Naive thymus-derived CD4-positive, alpha-beta T cell (primary cell): Measurements from ENCODE around the gene IFT52. TPM values are rescaled to one million over a fixed set of nuclear protein-coding genes. Genes with fewer than 3 reads are reported as not detected.

ENCODE experiments used
- ATAC-seq: fragments of 150-1000 bp; cut with Tn5 transposase; 2 replicates; pipeline ENCODE4 v1.10.0; 2021; ENCODE audit warnings: mild to moderate bottlenecking, moderate library complexity
- CTCF ChIA-PET: fragments of 350-600 bp; sonication (Branson Sonifier 250); formaldehyde crosslinking; loops from one replicate; lab custom pipeline; 2021; ENCODE audit warnings: antibody characterized with exemption; lab: Charles Lee
- POLR2A ChIA-PET: fragments of 350-600 bp; sonication (Branson Sonifier 250); formaldehyde crosslinking; loops from one replicate; lab custom pipeline; 2021; ENCODE audit warnings: antibody characterized with exemption, inconsistent platforms; lab: Charles Lee
- DNase-seq, 9 donors: peaks; one replicate each; pipeline versions ENCODE4 v3.0.0 to v3.0.0-alpha.2; 2020 to 2022; ENCODE audit warnings: mixed read lengths in 1 of 9
- H3K27ac ChIP-seq: one replicate; pipeline ENCODE4 v1.7.0; 2013; ENCODE audit warnings: mild to moderate bottlenecking, low read depth, low read length, moderate library complexity
- H3K27me3 ChIP-seq, 2 donors: one replicate each; pipeline ENCODE4 v1.7.0; 2013; ENCODE audit warnings: low read length in 2 of 2, mild to moderate bottlenecking in 2 of 2, moderate library complexity in 2 of 2; ENCODE audit not compliant: control insufficient read depth in 2 of 2, insufficient read depth in 2 of 2
- H3K36me3 ChIP-seq, 3 experiments: 1 replicate in 2 of 3; 2 replicates in 1 of 3; pipeline ENCODE4 v1.7.0; 2013; ENCODE audit warnings: low read length in 3 of 3, mild to moderate bottlenecking in 3 of 3, moderate library complexity in 1 of 3; ENCODE audit not compliant: insufficient read depth in 3 of 3, control insufficient read depth in 2 of 3
- H3K4me1 ChIP-seq, 2 donors: one replicate each; pipeline ENCODE4 v1.7.0; 2013; ENCODE audit warnings: low read length in 2 of 2, mild to moderate bottlenecking in 2 of 2, moderate library complexity in 1 of 2; ENCODE audit not compliant: control insufficient read depth in 2 of 2, insufficient read depth in 2 of 2
- H3K4me3 ChIP-seq: 2 replicates; pipeline ENCODE4 v1.7.0; 2013; ENCODE audit warnings: mild to moderate bottlenecking, low read length
- H3K9me3 ChIP-seq, 3 experiments: 1 replicate in 2 of 3; 2 replicates in 1 of 3; pipeline ENCODE4 v1.7.0; 2013; ENCODE audit warnings: low read length in 3 of 3; ENCODE audit not compliant: control insufficient read depth in 2 of 3
- H3K27ac Mint-ChIP-seq, 9 donors: one replicate each; pipeline ENCODE4 v1.8.0; 2020 to 2022; ENCODE audit warnings: mixed read lengths in 9 of 9, mild to moderate bottlenecking in 8 of 9, moderate library complexity in 5 of 9, inconsistent platforms in 2 of 9
- H3K27me3 Mint-ChIP-seq, 5 donors: one replicate each; pipeline ENCODE4 v1.8.0; 2021 to 2022; ENCODE audit warnings: mixed read lengths in 5 of 5, mild to moderate bottlenecking in 1 of 5
- H3K36me3 Mint-ChIP-seq, 5 donors: one replicate each; pipeline ENCODE4 v1.8.0; 2020 to 2022; ENCODE audit warnings: mixed read lengths in 5 of 5, mild to moderate bottlenecking in 3 of 5, inconsistent platforms in 1 of 5
- H3K4me1 Mint-ChIP-seq, 7 donors: one replicate each; pipeline ENCODE4 v1.8.0; 2020 to 2022; ENCODE audit warnings: mixed read lengths in 7 of 7, mild to moderate bottlenecking in 3 of 7, inconsistent platforms in 1 of 7
- H3K4me3 Mint-ChIP-seq, 10 donors: one replicate each; pipeline ENCODE4 v1.8.0; 2020 to 2022; ENCODE audit warnings: mild to moderate bottlenecking in 10 of 10, mixed read lengths in 10 of 10, moderate library complexity in 6 of 10, inconsistent platforms in 2 of 10
- H3K9me3 Mint-ChIP-seq, 11 donors: one replicate each; pipeline ENCODE4 v1.8.0; 2020 to 2022; ENCODE audit warnings: mixed read lengths in 11 of 11, mild to moderate bottlenecking in 4 of 11, inconsistent platforms in 1 of 11, moderate library complexity in 1 of 11
- intact Hi-C, 2 donors: fragments of 100-400 bp; cut with micrococcal nuclease; formaldehyde crosslinking; loops; one replicate each; pipeline ENCODE4 v1.15.1; 2023
- polyA plus RNA-seq, 2 donors: library from polyadenylated mRNA; unstranded; fragments of 300-500 nt; fragmentation: Illumina TruSeq; gene quantifications; one replicate each; pipeline ENCODE4 v1.2.3, GENCODE V29; 2021
- total RNA-seq, 6 experiments: library from RNA in 5 of 6; stranded (reverse) in 5 of 6; gene quantifications; 1 replicate in 5 of 6; 2 replicates in 1 of 6; pipeline ENCODE4 v1.2.3 and lab custom pipeline; 2021 to 2026

Gene IFT52
- total and polyA plus RNA-seq, 7 experiments from 2014 or later, result 14.8 to 34.9 (median 17.9) TPM

GRCh38 chr20:43572891-43573290, 17.8 kb upstream of the IFT52 start:
- Histone ChIP-seq H3K36me3 (no peaks in the 10 kb centered on the region), H3K4me3 (no peak overlapping the region), H3K27me3 (no peaks in the 10 kb centered on the region), H3K9me3 (no peaks in the 10 kb centered on the region), H3K4me1 (no peaks in the 10 kb centered on the region), H3K27ac (no peak overlapping the region)
- H3K27ac Mint-ChIP-seq, result no peak overlapping the region
- intact Hi-C loops, result no loop called here
- ATAC-seq (no peak), DNase-seq (no peak)
- CTCF ChIA-PET, result no interaction called here
- no peaks in the 10 kb centered on the region for H3K36me3 Mint-ChIP-seq
- H3K4me1 Mint-ChIP-seq, result no peaks in the 10 kb centered on the region
- no peak overlapping the region for H3K4me3 Mint-ChIP-seq
- no peaks in the 10 kb centered on the region for H3K27me3 Mint-ChIP-seq
- peaks cover 0 to 1% (median 0%) of the 10 kb centered on the region in 11 donors for H3K9me3 Mint-ChIP-seq
- POLR2A ChIA-PET, result no interaction called here

GRCh38 chr20:43576108-43576507, 14.6 kb upstream of the IFT52 start:
- Mint-ChIP-seq H3K27ac (no peak overlapping the region), H3K4me1 (no peaks in the 10 kb centered on the region), H3K4me3 (no peak overlapping the region), H3K9me3 (no peaks in the 10 kb centered on the region), H3K36me3 (no peaks in the 10 kb centered on the region), H3K27me3 (peaks cover 0 to 4% (median 0%) of the 10 kb centered on the region in 5 donors)
- ChIA-PET POLR2A (no interaction called here), CTCF (no interaction called here)
- Histone ChIP-seq H3K4me3 (no peak overlapping the region), H3K27me3 (no peaks in the 10 kb centered on the region), H3K9me3 (no peaks in the 10 kb centered on the region), H3K4me1 (no peaks in the 10 kb centered on the region), H3K27ac (no peak overlapping the region), H3K36me3 (no peaks in the 10 kb centered on the region)
- ATAC-seq (no peak), DNase-seq (no peak)
- intact Hi-C loops, result no loop called here

- H3K27me3 Mint-ChIP-seq, result peaks cover 0 to 12% (median 0%) of the 10 kb centered on the region in 5 donors
- H3K4me1 ChIP-seq, result no peaks in the 10 kb centered on the region
- peaks cover 0 to 1% (median 0%) of the 10 kb centered on the region in 7 donors for H3K4me1 Mint-ChIP-seq
- ChIA-PET CTCF (no interaction called here), POLR2A (no interaction called here)
- no peaks in the 10 kb centered on the region for H3K27me3 ChIP-seq
- H3K9me3 ChIP-seq, result no peaks in the 10 kb centered on the region
- ATAC-seq, result no peak
- H3K36me3 Mint-ChIP-seq, result no peaks in the 10 kb centered on the region
- intact Hi-C loops, result no loop called here
- no peak overlapping the region for H3K27ac Mint-ChIP-seq
- H3K9me3 Mint-ChIP-seq, result no peaks in the 10 kb centered on the region
- no peak for DNase-seq
- H3K27ac ChIP-seq, result no peak overlapping the region
- H3K4me3 ChIP-seq, result no peak overlapping the region
- no peak overlapping the region for H3K4me3 Mint-ChIP-seq
- H3K36me3 ChIP-seq, result no peaks in the 10 kb centered on the region
These were observed 10.6 kb upstream of the IFT52 start for GRCh38 chr20:43579861-43580793.

DNA sequence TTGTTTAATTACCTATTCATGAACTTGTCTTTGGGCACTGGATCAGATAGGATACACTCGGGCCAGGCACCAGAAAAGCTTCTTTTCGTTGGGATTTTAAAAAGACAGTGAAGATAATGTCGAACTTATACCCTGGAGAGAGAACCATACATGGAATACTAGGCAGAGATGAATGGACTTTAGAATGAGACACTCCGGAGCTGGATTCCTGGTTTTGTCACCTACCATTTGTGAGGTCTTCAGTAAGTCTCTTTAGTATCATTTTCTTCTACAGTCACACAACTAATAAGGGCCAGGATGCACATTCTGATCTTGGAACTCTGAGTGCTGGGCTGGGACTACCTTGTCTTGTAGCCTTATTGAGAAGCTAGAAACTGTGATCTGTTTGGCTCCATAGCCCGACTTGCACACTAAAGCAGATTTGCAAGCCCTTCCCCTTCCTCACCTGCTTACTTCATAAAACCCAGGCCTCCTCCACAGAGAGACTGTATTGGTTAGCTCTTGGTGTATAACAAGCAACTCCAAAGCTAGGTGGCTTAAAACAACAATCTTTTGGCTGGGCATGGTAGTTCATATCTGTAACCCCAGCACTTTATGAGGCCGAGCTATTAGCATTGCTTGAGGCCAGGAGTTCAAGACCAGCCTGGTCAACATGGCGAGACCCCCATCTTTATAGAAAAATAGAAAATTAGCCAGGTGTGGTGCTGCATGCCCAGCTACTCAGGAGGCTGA, 7.4 kb upstream of the IFT52 start:
- Mint-ChIP-seq H3K4me3 (no peak overlapping the region), H3K27me3 (peaks cover 0 to 12% (median 0%) of the 10 kb centered on the region in 5 donors), H3K27ac (peak overlapping the region in 1 of 9 donors; percentile 10), H3K4me1 (peaks cover 0 to 1% (median 0%) of the 10 kb centered on the region in 7 donors), H3K36me3 (peaks cover 0 to 4% (median 0%) of the 10 kb centered on the region in 5 donors), H3K9me3 (no peaks in the 10 kb centered on the region)
- POLR2A ChIA-PET, result no interaction called here
- CTCF ChIA-PET, result no interaction called here
- Histone ChIP-seq H3K9me3 (no peaks in the 10 kb centered on the region), H3K4me1 (no peaks in the 10 kb centered on the region), H3K36me3 (no peaks in the 10 kb centered on the region), H3K27ac (no peak overlapping the region), H3K27me3 (no peaks in the 10 kb centered on the region), H3K4me3 (no peak overlapping the region)
- intact Hi-C loops, result no loop called here
- no peak for ATAC-seq
- DNase-seq, result no peak

DNA sequence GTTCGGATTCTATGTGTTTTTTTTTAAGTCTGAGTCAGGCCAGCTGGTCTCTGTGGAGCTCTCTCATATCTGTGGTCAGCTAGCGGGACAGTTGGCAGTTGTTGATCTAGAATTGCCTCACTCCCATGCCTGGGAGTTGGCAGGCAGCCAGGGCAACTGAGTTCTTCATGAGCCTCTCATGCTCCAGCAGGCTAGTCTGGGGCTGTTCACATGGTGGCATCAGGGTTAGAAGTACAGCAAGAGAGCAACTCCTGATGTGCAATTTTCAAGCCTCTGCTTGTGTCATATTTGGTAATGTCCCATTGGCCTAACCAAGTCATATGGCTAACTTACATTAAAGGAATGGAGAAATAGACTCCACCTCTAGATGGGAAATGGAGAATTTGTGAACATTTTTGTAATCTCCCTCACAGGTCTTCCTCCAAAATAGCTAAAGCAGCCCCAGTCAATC, 6.7 kb upstream of the IFT52 start:
- ATAC-seq (peak; percentile 36), DNase-seq (no peak)
- Histone ChIP-seq H3K9me3 (no peaks in the 10 kb centered on the region), H3K36me3 (no peaks in the 10 kb centered on the region), H3K27ac (no peak overlapping the region), H3K4me3 (no peak overlapping the region), H3K4me1 (no peaks in the 10 kb centered on the region), H3K27me3 (no peaks in the 10 kb centered on the region)
- H3K4me1 Mint-ChIP-seq, result peaks cover 0 to 1% (median 0%) of the 10 kb centered on the region in 7 donors
- POLR2A ChIA-PET, result interaction anchor here (1.6 kb wide), 1 partner anchor 12 kb away, joined by 3 read pairs; no protein-coding TSS in a partner anchor
- H3K27ac Mint-ChIP-seq, result no peak overlapping the region
- no peak overlapping the region for H3K4me3 Mint-ChIP-seq
- H3K9me3 Mint-ChIP-seq, result no peaks in the 10 kb centered on the region
- CTCF ChIA-PET, result no interaction called here
- peaks cover 0 to 4% (median 0%) of the 10 kb centered on the region in 5 donors for H3K36me3 Mint-ChIP-seq
- peaks cover 0 to 11% (median 0%) of the 10 kb centered on the region in 5 donors for H3K27me3 Mint-ChIP-seq
- intact Hi-C loops, result no loop called here

DNA sequence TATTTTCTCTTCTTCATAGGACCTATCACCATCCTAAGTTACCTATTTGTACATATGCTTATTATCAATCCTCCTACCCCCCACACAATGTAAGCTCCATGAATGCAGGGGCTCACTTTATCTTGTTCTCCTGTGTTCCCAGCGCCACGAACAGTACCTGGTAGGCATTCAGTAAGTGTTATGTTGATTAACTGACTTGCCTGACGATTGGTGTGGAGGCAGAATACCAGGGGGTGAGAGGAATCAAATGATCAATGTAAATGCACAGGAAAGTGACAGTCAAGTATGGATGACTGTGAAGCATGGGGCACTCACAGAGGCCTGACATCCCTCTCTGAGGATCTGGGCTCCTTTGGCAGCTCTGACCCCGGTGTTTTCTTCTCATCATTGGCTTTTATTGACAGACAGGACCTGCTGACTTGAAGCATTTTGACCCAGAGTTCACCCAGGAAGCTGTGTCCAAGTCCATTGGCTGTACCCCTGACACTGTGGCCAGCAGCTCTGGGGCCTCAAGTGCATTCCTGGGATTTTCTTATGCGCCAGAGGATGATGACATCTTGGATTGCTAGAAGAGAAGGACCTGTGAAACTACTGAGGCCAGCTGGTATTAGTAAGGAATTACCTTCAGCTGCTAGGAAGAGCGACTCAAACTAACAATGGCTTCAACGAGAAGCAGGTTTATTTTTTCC, 6.1 kb upstream of the IFT52 start:
- no peak overlapping the region for H3K27ac Mint-ChIP-seq
- H3K36me3 Mint-ChIP-seq, result peaks cover 0 to 4% (median 0%) of the 10 kb centered on the region in 5 donors
- no peak for DNase-seq
- Histone ChIP-seq H3K27ac (no peak overlapping the region), H3K36me3 (no peaks in the 10 kb centered on the region), H3K4me3 (no peak overlapping the region), H3K27me3 (no peaks in the 10 kb centered on the region), H3K4me1 (no peaks in the 10 kb centered on the region), H3K9me3 (no peaks in the 10 kb centered on the region)
- H3K27me3 Mint-ChIP-seq, result peaks cover 0 to 8% (median 0%) of the 10 kb centered on the region in 5 donors
- CTCF ChIA-PET, result no interaction called here
- no peak overlapping the region for H3K4me3 Mint-ChIP-seq
- intact Hi-C loops, result no loop called here
- peaks cover 0 to 2% (median 0%) of the 10 kb centered on the region in 7 donors for H3K4me1 Mint-ChIP-seq
- ATAC-seq, result no peak
- POLR2A ChIA-PET, result interaction anchor here (1.6 kb wide), 1 partner anchor 12 kb away, joined by 3 read pairs; no protein-coding TSS in a partner anchor
- no peaks in the 10 kb centered on the region for H3K9me3 Mint-ChIP-seq
